GM10266 (cell line): ENCODE results near the gene ARL8A.
"Not testable (repeated sequence)": the region's sequence is repeated elsewhere in the genome, so short reads cannot be mapped to it uniquely, and the experiment has no call there.

Source experiments
- DNase-seq: peaks from one replicate; pipeline ENCODE4 v3.0.0; 2012; ENCODE audit errors: extremely low spot score
- CTCF ChIP-seq: IDR thresholded peaks from 2 replicates; pipeline ENCODE4 v1.5.1; 2012; ENCODE audit warnings: mild to moderate bottlenecking, low read depth; ENCODE audit not compliant: control insufficient read depth, insufficient read depth; ENCODE audit errors: missing control alignments

Gene ARL8A

GRCh38 chr1:202170726-202171125 lies 26.2 kb upstream of the ARL8A start:
- no peak for TF ChIP-seq CTCF
- no peak for DNase-seq

GRCh38 chr1:202168861-202169260 lies 24.3 kb upstream of the ARL8A start:
- TF ChIP-seq CTCF = no peak
- no peak for DNase-seq

- no peak for TF ChIP-seq CTCF
- no peak for DNase-seq
Measured at GRCh38 chr1:202167708-202168415, 23.3 kb upstream of the ARL8A start.

- DNase-seq = not testable (repeated sequence)
Measured at GRCh38 chr1:202167054-202167453, 22.5 kb upstream of the ARL8A start.

GRCh38 chr1:202165942-202166843 lies 21.7 kb upstream of the ARL8A start:
- no peak for DNase-seq
- TF ChIP-seq CTCF = no peak

- no peak for DNase-seq
Measured at GRCh38 chr1:202165267-202165941, 20.9 kb upstream of the ARL8A start.

More at GRCh38 chr1:202165267-202165941, 20.9 kb upstream of the ARL8A start:
- TF ChIP-seq CTCF = no peak
